T follicular helper cell (primary cell): ENCODE data around the gene PDE2A.

Experiments used
- DNase-seq: peaks from one replicate; pipeline ENCODE4 v3.0.0-alpha.2; 2020; ENCODE audit warnings: low read depth

PDE2A gene

DNA sequence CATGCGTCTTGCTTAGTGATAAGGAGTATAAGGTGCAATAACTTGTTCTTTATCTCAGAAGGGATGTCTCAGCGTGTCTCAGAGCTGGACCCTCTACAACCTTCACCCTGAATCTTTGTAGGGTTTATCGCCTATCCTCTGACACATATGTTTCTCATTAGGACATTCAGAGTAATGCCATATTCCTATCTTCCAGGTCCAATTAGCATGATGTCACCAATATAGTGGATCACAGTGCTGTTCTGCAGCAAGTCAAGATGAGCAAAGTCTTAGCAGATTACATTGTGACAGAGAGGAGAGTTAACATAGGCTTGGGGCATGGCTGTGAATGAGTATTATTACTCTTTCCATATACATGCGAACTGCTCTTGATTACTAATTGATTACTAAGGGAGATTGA lies 129.6 kb downstream of the PDE2A start:
- no peak for DNase-seq

DNA sequence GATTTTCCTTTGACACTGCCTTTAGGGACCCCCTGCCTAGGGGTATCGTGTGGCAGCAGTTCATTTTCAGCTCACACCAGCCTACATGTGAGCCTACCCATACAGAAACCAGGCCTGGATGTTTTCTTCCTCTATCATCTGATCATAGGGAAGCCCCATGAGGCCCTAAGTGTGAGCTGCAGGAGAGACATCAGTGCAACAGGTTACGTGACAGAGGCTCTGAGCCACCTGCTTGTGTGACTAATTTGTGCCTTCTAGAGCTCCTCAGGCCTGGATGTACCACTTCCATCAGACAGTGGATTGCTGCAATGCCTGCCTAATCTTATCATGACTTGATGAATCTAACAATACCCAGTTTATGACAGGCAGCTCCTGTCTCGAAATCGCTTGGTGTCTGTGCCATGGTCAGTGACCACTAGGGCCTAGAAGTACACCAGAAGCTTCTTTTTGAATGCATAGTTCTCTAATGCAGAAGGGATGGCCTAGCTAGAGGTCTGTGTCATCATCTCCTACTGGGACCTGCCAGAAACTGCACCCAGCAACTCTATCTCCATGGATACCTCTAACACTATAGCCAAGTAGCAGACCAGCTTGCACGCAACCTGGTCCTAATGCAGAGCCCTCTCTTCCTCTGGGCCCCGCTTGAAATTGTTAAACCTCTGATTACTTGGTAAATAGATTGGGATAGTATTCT lies 130.2 kb downstream of the PDE2A start:
- no peak for DNase-seq

DNA sequence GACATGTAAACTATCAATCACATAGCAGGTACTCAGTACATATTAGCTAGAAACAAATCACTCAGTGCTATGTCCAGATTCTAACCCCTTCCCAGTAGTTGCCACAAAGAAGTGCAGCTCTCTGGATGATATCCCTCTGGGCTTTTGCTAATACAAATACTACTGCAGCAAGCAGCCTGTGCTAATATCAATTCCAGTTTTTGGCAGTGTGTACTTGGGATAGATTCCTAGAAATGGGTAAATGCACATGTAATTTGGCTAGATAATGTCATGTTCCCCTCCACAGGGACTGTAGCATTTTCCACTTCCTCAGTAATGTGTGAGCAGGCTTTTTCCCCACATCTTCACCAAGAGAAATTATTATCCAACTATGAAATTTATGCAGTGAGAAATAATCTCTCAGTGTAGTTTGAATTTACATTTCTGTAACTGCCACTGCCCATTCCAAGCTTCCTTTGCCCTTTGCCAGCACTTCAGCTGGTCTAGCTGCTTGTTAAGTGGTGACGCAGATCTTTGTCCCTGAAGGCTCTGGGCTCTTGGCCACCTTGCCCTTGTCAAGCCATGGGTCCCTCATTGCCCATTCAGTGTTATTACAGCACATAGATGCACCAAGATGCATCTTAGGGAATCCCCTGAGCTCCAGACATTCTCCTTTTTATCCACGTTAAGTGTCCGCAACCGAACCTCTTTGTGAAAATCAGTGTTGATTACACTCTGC lies 132.8 kb downstream of the PDE2A start:
- DNase-seq = no peak

DNA sequence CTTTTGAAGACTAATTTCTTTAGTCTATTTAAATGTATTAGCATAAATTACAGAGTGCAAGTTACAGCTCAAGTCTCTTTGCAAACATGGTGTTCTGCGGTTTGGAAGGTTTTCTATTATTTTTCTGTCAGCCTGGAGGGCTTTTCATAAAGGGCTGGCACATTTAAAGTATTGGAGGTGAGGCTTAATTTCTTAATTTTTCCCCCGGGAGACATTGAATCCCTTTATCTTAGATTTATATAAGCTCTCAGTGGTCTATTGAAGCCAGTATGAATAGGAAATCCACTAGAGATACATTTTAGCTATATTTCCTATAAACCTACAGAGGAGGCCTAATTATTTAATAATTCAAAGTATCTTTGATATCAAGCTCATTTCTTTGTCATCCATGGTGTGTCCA lies 137.2 kb downstream of the PDE2A start:
- DNase-seq = no peak

DNA sequence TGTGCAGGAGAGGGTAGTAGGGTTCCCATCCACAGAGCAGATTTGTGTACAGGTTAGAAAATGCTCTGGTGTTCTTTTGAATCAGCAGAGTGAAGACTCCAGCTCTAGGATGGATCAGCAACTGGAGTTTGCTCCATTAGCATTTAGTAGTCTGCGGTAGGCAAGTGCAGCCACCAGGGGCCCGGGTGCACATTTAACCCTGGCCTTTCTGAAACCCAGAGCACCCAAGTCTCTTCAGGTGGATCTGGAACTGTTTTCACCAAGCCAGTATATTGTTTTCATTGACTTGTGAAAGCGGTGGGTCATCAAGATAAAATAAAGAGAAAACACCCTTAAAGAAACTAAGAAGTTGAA lies 139.1 kb downstream of the PDE2A start:
- no peak for DNase-seq

DNA sequence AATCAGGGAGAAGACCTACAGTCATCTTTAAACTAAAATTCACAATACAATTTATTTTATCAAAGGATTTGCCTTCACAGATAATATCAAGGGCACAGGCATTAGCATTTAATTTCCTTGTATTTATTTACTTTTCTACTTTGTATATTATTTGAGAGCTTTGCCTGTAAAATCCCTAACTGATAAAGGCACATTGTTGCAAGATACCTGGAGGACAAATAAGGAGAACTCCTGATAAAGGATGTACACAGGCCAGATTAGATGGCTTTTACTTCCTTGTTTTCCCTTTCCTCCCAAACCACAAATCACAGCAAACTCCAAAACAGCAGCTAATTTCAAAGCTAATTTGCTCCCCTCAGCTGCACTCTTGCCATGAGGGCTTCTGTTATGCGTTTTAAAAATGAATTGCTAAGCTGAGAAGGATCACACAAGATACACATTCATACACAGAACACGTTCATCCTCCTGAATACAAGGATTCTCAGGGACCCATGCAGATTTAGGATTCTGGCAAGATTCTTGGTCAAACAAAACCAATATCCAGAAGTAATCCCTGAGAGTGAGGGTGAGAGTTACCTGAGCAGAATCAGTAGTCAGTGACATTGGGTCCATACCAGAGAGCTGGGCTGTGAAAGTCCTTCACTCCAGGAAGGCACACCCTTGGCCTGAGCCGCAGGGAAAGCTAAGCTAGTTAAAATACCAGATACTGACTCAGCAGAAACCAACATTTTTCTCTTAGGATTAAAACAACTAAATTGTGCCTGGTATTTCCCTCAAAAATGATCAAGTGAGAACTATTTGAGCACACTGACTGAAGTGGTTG lies 139.6 kb downstream of the PDE2A start:
- DNase-seq = no peak

DNA sequence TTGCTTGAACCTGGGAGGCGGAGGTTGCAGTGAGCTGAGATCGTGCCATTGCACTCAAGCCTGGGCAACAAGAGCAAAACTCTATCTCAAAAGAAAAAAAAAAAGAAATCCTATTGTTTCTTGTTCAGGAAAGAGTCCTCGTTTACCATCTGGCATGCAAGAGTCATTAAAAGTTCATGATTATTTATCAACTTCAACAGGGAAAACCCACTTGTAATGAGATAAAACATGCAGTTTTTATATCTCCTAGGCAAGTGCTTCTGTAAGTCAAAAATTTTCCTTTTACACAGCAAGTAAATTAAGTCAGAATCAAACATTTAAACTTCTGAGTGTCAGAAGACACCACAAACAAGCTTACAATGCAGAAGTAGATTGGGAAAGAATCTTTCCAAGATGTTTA lies 145.2 kb downstream of the PDE2A start:
- no peak for DNase-seq

DNA sequence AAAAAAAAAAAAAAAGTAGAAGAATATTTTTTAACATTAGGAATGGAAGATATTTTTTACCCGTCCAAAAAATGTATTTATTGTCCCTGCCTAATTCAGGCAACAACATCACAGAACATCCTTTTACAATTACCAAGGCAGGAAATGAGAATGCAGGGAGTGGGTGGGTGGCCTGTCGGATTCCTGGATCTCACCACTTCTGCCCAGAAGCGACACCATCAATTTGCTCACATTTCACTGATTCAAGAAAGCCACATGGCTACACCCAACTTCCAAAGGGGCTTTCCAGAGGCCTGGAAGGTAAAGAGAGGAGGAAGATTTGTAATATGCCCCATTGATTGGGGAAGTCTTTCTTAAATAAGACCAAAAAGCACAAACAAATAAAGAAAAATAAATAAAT lies 146.1 kb downstream of the PDE2A start:
- no peak for DNase-seq
